Gastroesophageal sphincter (tissue), 3 donors: ENCODE results near the gene CINP.

Source experiments
- CTCF ChIP-seq, 4 experiments: fragments of 200-600 bp in 2 of 4; fragments of 450-650 bp in 2 of 4; sonication (generic) in 1 of 4; IDR thresholded peaks; one replicate each; pipeline ENCODE4 v1.5.1; 2017 to 2019; ENCODE audit warnings: antibody characterized with exemption in 4 of 4, mild to moderate bottlenecking in 2 of 4, moderate library complexity in 2 of 4
- EP300 ChIP-seq: sonication (generic); formaldehyde crosslinking; IDR thresholded peaks from one replicate; pipeline ENCODE4 v1.6.1; 2017; ENCODE audit warnings: antibody characterized with exemption, mild to moderate bottlenecking
- POLR2A ChIP-seq, 2 donors: fragments of 450-650 bp; IDR thresholded peaks; one replicate each; pipeline ENCODE4 v1.6.1; 2017; ENCODE audit warnings: antibody characterized with exemption in 2 of 2, mild to moderate bottlenecking in 2 of 2, moderate library complexity in 1 of 2
- POLR2AphosphoS5 ChIP-seq: sonication (generic); formaldehyde crosslinking; IDR thresholded peaks from one replicate; pipeline ENCODE4 v1.6.1; 2017; ENCODE audit warnings: antibody characterized with exemption

GRCh38 chr14:102353126-102353619 lies 9.5 kb downstream of the CINP start:
- TF ChIP-seq POLR2A (IDR thresholded peaks at IDR 0.05) (no peak), CTCF (IDR thresholded peaks at IDR 0.05) (no peak), EP300 (no peak), POLR2AphosphoS5 (no peak)
